EH (cell line): ENCODE measurements around the gene PDCD1.

Experiments used
- DNase-seq: peaks from one replicate; pipeline ENCODE4 v3.0.0-alpha.2; 2015; ENCODE audit warnings: low read depth

Gene PDCD1

DNA sequence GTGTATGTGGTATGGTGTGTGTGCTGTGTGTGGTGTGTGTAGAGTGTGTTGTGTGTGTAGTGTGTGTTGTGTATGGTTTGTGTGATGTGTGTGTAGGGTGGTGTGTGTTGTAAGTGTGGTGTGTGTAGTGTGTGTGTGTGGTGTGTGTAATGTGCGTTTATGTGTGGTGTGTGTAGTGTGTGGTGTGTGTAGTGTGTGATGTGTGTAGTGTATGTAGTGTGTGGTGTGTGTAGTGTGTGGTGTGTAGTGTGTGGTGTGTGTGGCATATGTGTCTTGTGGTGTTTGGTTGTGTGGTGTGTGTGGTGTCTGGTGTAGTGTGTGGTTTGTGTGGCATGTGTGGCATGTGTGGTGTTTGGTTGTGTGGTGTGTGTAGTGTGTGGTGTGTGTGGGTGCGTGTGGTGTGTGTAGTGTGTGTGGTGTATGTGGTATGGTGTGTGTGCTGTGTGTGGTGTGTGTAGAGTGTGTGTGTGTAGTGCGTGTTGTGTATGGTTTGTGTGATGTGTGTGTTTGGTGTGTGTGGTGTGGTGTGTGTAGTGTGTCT lies 6.8 kb upstream of the PDCD1 start:
- DNase-seq, result no peak

DNA sequence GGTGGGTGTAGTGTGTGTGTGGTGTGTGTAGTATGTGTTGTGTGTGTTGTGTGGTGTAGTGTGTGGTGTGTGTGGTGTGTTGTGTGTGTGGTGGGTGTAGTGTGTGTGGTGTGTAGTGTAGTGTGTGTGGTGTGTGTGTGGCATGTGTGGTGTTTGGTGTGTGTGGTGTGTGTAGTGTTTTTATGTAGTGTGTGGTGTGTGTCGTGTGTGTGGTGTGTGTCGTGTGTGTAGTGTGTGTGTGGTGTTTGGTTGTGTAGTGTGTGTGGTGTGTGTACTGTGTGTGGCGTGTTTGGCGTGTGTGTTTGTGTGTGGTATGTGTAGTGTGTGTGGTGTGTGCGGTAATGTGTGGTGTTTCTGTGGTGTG lies 6.1 kb upstream of the PDCD1 start:
- no peak for DNase-seq

DNA sequence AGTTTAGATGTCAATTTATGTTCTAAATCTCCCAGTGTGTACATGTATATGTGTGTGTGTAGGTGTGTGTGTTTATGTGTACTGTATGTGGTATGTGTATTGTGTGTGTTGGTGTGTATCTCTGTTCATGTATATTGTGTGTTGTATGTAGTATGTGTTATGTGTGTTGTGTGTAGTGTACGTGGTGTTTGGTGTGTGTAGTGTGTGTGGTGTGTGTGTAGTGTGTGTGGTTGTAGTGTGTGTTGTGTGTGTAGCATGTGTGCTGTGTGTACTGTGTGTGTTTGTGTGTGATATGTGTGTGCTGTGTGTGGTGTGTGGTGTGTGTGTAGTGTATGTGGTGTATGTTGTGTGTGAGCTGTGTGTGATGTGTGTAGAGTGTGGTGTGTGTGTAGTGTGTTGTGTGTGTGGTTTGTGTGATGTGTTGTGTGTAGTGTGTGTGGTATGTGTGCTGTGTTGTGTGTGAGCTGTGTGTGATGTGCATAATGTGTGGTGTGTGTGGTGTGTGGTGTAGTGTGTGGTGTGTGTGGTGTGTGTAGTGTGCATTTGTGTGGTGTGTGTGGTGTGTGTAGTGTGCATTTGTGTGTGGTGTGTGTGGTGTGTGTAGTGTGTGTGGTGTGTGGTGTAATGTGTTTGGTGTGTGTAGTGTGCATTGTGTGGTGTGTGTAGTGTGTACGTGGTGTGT lies 5.6 kb upstream of the PDCD1 start:
- no peak for DNase-seq

DNA sequence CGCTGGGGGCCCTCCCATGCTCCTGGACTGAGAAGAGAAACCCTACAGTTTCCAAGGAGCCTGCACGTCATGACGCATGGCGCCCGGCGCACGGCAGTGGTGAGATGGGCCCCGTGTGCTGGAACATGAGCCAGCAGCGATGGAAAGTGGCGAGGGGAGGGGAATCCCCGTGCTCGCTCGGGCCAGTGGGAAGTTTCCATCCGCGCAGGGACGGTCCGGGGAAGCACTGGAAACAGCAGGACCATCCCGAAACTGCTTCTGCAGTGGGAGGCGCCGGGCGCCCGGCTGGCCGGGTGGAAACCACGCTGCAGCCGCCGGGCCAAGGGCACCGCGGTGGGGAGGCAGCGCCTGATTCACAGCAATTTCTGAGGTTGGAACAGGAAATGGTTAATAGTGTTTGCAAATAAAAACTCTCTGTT lies 4.9 kb upstream of the PDCD1 start:
- DNase-seq, result peak; percentile 51

DNA sequence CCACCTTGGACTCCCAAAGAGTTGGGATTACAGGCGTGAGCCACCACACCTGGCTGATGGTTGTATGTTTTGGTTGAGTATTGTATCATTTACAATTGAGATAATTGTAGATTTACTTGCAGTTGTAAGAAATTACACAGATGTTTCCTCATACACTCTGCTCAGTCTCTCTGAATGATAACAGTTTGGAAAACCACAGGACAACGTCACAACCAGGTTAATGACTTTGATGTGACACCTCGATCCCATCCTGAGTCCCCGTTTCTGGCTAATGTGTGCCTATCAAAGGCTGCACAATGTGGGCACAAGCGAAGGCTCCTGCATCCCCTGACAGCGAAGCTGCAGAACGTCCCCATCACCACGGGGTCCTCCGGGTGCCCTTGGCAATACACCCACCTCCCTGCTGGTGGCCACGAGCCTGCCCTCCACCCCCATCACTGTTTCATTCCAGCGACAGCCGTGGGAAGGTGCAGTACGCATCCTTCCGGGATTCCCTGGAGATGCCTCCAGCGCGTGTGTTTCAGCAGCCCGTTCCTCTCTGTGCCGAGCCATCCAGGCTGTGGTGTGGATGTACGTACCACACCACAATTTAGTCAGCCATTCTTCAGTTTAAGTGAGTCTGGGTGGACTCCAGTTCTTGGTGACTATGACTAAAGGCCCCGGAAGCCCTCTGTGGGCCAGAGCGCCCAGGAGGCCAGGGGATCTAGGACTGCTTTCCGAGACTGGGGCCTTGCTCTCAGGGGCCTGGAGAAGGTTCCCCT lies 4.3 kb upstream of the PDCD1 start:
- no peak for DNase-seq

DNA sequence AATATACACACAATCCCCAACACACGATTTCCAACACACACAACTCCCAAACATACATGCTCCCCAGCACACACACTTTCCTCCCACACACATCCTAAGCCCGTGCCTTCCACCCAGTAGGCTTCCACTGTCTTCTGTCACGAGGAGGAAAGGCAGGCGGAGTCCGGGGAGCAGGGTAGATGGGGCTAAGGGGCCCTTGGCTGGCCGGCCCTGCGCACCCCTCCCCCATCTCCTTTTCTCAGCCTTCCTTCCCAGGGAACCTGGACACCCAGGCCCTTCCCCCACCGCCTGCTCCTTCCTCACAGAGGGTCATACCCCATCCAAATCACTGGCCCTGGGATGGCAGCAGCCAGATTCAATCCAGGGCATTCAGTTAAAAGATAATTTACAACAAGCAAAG lies 3.4 kb upstream of the PDCD1 start:
- no peak for DNase-seq

DNA sequence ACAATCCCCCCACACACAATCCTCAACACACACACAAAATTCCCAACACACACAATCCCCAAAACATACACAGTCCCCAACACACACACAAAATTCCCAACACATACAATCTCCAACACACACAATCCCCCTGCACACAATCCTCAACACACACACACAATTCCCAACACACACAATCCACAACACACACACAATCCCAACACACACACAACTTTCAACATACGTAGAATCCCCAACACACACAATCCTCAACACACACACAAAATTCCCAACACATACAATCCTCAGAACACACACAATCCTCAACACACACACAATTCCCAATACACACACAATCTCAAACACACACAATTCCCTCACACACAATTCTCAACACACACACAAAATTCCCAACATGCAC lies 2.6 kb upstream of the PDCD1 start:
- no peak for DNase-seq

DNA sequence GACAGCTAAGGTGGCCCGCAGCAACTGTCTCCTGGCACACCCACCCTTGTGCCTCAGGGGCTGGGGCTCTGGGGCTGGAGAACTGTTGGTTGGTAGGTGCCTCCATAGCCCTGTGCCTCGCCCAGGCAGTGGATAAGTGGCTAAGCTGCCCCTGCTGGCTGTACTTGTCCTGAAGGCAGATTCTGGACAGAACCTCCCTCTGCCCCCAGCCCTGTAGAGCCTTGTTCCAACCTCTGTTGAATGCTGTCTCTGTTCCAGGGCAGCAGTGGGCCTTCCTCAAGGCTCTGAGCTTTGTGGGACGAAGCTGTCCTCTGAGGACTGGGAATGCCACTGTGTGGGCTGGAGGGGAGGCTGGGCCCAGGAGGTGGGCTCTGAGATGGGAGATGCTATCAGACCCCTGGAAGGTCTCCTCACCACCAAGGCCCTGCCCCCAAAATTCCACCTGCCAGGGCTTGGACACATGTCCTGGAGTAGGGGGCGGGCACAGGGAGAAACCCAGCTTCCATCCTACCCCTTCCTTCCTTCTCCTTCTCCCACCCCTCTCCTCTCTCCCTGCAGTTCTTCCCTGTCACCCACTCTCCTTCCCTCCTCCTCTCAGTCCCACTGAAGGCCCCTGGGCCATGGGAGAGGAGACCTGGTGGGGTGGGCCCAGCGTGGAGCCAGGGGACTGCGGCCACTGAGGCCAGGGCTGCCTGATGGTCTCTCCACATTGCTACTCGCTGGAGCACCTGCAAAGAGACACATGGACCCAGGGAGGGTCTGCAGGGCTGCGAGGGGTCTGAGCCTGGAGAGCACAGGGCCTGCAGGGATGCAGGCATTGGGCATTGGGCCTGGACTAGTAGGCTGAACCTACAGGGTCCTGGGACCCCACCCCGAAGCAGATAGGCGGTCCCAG lies 1.7 kb upstream of the PDCD1 start:
- no peak for DNase-seq

DNA sequence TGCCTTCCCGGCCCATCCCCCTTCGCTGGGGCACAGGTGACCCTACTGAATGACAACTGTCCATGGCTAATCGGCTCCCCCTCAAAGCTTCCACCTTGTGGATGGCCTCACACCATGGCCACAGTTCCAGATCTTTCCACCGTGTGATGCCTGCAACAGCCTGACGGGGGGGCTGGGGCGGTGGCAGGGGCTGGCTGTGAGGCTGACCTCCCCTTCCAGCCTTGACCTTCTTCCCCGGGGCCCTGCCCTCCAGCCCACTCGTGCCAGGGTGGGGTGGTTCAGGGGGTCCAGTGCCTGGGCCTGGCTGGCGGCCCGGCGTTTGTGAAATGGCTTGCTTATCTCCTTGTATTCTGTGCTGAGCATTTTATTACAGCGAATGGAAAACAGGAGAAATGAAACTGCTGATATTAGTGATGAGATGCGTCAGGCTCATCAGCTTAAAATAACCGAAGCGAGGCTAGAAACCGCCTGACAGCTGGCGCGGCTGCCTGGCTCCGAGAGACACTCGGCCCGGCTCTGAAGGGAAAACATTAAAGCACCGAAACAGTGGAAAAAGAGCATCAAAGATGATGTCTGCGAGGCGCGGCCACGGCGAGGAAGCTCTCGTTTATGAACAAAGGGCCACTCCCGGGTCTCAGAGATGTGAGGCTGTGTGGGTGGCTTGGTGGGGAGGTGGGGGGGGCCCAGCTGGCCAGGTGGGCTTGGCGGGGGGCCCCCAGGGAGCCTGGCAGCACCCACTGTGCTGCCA lies 916 bp upstream of the PDCD1 start:
- DNase-seq, result peak; percentile 33

DNA sequence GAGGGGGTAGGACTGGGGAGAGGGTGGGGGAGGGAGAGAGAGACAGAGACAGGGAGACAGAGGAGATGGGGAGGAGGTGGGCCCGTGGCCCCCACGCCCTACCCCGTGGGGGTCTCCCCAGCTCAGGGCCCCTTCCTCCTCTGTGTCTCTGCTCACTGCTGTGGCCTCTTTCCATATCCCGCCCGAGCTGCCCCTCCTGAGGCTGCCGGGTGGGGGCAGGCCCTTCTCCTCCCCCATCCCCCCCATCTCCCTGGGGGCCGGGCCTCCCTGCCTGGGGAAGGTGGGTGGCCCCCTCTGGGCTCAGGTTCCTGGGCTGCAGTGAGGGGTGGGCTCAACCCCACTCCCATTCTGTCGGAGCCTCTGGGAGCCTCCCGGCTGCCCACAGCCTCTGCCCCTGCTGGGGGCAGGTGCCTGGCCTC lies 332 bp upstream of the PDCD1 start:
- no peak for DNase-seq

DNA sequence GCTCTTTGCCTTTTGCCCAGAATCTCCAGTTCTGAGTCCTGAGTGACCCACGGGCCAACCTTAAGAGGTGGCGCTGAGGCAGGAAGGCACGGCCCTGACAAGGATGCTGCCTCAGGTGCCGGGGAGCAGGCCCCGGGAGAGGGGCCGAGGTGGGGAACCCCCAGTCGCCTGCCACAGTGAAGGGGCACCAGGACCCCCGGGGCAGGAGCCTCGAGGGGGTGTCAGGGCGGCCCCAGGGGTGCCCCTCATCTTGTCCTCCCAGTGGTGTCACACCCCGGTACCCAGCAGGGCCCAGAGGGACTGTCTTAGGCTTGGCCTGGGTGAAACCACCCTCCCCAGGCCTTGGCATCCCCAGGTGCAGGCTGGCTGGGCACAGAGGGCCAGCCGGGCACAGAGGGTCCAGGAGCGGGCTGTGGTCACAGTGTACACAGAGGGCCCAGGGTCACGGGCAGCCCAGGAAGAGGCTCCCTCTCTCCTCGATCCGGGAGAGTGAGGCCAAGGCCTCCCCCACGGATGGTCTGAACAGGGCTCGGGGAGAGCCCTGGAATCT lies 1.0 kb downstream of the PDCD1 start:
- no peak for DNase-seq

DNA sequence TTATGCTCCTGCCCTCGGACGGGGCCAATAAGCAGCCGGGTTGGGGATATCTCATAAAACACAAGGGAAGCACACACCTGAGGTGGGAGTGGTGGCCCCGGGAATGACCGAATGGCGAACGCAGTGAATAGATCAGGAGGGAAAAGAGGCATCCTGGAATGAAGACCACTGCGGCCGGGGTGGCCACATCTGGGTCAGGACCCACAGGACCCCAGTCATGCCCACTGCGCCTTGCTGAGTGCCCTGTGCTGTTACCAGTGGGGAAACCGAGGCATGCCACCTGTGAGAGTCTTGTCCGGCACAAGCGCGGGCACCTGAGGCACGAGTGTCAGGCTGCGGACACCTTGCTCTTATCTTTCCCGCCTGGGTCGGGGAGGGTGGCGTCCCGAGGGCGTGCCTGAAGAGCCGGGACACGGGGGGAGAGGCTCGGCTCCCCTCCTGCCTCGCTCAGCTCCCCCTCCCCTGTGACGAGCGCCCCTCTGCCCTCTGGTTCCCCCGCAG lies 1.6 kb downstream of the PDCD1 start:
- DNase-seq, result no peak

DNA sequence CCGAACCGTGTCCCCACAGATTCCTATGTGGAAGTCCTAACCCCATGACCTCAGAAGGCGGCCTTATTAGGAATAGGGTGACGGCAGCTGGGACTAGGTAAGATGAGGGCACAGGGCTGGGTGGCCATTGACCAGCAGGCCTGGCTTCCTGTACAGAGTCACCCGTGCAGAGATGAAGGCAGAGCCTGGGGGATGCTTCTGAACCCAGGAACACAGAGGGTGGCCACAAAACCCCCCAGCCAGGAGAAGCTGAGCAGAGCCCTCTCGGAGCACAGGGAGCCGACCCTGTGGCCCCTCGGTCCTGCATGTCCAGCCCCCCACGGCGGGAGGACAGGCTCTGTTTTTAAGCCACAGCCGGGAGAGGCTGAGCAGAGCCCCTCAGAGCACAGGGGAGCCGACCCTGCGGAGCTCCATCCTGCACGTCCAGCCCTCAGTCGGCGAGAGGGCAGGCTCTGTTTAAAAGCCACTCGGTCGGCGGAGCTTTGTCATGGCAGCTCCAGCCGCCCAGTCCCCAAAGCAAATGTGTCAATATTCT lies 2.7 kb downstream of the PDCD1 start:
- no peak for DNase-seq

DNA sequence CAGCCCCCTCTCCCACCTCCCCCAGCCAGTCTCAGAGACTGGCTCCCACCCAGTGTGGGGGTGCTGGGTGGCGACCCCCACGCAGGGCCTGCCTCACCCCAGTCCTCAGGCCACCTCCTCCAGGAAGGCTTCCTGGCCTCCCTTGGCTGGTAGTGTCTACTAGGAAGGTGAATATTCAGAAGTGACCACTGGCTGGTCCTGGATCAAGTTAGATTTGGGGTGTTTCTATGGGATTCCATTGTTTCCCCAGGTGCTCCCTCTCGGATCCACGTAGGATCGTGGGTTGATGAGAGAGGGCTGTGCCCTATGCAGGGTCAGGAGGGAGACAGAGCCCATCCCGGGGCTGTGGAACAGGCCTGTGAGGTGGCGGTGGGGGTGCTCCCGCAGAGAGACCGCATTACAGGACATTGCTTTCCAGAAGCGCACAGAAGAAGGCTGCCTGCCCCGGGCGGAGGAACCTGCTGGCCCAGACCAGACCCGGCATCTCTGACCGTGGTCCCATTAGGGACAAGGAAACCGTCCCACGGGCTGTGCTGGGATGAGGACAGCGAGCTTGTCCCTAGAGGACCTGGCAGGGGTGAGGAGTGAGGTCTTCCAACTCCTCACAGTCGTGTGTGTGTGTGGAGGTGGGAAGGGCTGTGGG lies 3.3 kb downstream of the PDCD1 start:
- DNase-seq, result no peak

DNA sequence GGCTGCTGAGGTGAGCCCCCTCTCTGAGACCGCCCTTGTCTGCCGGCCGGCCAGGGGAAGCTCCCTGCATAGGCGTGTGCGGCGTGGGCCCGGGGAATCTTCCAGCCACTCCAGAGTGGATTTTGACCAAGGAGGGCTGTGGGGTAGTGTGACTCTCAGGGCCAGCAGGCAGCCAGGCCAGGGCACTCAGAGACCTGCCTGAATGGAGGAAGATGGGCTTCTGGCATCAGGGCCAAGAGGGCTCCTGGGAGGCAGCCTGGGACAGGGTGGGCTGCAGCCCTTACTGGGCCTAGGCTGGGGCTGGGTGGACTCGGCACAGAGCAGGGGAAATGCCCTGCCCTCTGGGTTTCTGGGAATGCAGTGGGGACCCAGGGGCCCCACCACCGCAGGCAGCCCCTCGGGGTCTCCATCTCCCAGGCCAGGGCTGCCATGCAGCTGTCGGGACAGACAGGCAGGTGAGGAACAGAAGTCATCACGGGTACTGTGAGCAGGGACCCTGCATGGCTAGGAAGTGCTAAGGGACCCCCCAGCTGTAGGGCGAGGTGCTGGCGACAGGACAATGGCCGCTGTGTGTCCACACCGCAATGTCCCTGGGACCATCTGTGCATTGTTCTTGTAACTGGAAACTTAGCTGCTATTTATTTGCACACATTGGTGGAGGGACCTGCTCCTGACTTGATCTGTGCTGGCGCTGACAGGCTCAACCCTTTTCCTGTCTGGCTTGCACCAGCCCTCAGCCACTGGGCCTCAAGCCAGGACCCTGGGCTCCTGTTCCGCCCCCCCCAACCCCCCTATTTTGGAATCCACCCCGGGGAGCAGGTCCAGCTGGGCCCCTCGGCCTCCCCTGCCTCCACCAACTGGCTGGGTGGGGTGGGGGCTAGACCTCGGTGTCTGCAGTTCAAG lies 4.1 kb downstream of the PDCD1 start:
- DNase-seq, result no peak

DNA sequence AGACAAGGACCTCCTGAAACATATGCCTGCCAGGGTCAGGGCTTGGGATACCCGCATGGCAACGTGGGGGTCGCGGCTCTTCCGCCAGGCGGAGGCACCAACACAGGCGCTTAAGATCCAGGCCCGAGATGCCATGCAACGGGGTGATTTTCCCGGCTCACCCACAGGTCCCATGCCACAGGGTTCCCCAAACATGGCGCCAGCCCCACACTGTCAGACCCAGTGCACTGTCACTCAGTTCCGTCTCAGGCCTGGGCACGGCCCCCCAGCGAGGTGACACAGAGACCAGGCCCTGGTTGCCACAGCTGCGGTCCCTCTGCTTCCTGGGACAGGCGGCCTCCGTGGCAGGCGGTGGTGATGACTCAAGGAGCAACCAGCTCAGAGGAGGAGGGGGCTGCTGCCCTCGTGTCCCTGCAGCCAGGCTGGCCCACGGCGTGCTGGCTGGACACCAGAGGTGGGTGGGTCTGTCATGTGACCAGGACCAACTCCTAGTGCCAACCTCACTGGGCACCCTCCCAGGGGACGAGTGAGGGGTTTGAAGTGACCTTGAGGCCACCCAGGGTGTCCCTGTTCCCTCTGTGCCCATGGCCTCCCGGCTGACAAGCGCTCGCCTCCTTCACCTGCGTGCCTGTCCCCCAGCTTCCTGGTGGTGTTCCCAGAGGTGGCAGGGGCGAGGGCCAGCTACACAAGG lies 4.9 kb downstream of the PDCD1 start:
- DNase-seq, result peak; percentile 55

DNA sequence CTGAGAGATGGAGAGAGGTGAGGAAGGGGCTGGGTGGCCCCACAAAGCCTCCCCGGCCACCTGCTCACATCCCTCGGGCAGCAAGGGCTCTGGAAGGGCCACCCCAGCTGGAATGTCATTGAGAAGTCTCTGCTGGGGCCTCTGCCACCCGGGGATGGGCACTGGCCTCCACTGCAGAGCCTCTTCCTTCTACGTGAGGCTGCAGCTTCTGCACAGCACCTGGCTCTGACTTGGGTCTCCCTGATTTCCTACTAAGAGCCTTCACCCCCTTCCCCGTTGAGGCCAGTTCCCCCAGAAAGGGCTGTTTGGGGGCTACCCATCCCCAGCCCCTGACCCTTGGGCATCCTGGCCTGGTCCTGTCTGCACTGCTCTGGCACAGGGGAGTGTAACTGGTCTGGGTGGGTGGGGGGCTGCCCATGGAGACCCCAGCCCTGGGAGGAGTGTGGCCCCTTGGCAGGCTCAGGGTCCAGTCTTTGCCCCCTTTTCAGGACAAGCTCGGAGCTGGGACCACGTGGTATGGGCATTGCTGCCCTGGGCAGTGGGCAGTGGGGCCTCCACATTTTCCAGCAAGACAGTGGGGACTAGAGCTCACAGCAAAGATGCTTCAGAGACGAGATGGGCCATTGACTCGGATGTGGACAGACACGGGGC lies 5.6 kb downstream of the PDCD1 start:
- no peak for DNase-seq
